GM12878 (cell line): Measurements from ENCODE around the gene ARHGAP15. TPM values are rescaled to one million over a fixed set of nuclear protein-coding genes. Genes with fewer than 3 reads are reported as not detected.

ENCODE experiments used
- ATAC-seq: fragments of 200-7000 bp; cut with Tn5 transposase; 3 replicates; pipeline ENCODE4 v1.9.1; 2020; ENCODE audit warnings: mild to moderate bottlenecking, moderate library complexity
- BruUV-seq: library from RNA; stranded (reverse); fragments of 400-500 nt; replicated peaks from 2 replicates; lab custom pipeline; 2021; lab: Mats Ljungman, UMichigan
- CTCF ChIA-PET: fragments of 300-600 bp; sonication (Branson Sonifier 250); formaldehyde crosslinking; extraction: SDS; loops from one replicate; lab custom pipeline; 2021; ENCODE audit warnings: inconsistent platforms; lab: Yijun Ruan, JAX
- POLR2A ChIA-PET: fragments of 350-600 bp; formaldehyde crosslinking; extraction: SDS; loops from one replicate; lab custom pipeline; 2021; ENCODE audit warnings: inconsistent platforms; lab: Charles Lee
- RAD21 ChIA-PET: fragments of 300-600 bp; sonication (Branson Sonifier 250); formaldehyde crosslinking; loops from one replicate; lab custom pipeline; 2023; ENCODE audit warnings: antibody characterized with exemption; ENCODE audit not compliant: unreplicated experiment; lab: Charles Lee
- SMC1A ChIA-PET: fragments of 300-600 bp; sonication (Branson Sonifier 250); formaldehyde crosslinking; loops from one replicate; lab custom pipeline; 2023; ENCODE audit not compliant: unreplicated experiment, uncharacterized antibody; lab: Charles Lee
- DNase-seq: peaks from one replicate; pipeline ENCODE4 v3.0.0-alpha.2; 2011; ENCODE audit warnings: low read depth, low spot score
- FAIRE-seq: peaks from 3 replicates; lab custom pipeline; 2011; peaks lifted over from hg19 to GRCh38; lab: Jason Lieb, UNC
- H2AFZ ChIP-seq: 2 replicates; pipeline ENCODE4 v1.6.0; 2011; ENCODE audit warnings: low read depth, low read length, control low read depth; ENCODE audit not compliant: control insufficient read depth
- H3K27ac ChIP-seq: 2 replicates; pipeline ENCODE4 v1.5.1; 2011; ENCODE audit warnings: control low read depth; ENCODE audit not compliant: control insufficient read depth, insufficient read depth
- H3K27me3 ChIP-seq, 2 experiments: replicated peaks in 1 of 2; 2 replicates each; pipeline versions ENCODE4 v1.6.0 to v1.6.1; 2011; ENCODE audit warnings: low read length in 1 of 2; ENCODE audit not compliant: control insufficient read depth in 2 of 2, insufficient read depth in 2 of 2
- H3K36me3 ChIP-seq, 2 experiments: 2 replicates each; pipeline ENCODE4 v1.5.1; 2011; ENCODE audit warnings: low read length in 1 of 2; ENCODE audit not compliant: control insufficient read depth in 2 of 2, insufficient read depth in 2 of 2
- H3K4me1 ChIP-seq: 2 replicates; pipeline ENCODE4 v1.6.1; 2011; ENCODE audit warnings: mild to moderate bottlenecking, low read length, moderate library complexity, mixed read lengths; ENCODE audit not compliant: control insufficient read depth, insufficient read depth
- H3K4me2 ChIP-seq: 2 replicates; pipeline ENCODE4 v1.6.0; 2011; ENCODE audit warnings: control low read depth; ENCODE audit not compliant: control insufficient read depth, insufficient read depth
- H3K4me3 ChIP-seq: fragments of 200-600 bp; sonication (generic); 2 replicates; pipeline ENCODE4 v1.5.1; 2016
- H3K79me2 ChIP-seq: 2 replicates; pipeline ENCODE4 v1.6.0; 2011; ENCODE audit warnings: low read length; ENCODE audit not compliant: control insufficient read depth, insufficient read depth
- H3K9ac ChIP-seq: 2 replicates; pipeline ENCODE4 v1.8.0; 2011; ENCODE audit warnings: low read length, control low read depth, mixed read lengths; ENCODE audit not compliant: control insufficient read depth, insufficient read depth
- H3K9me3 ChIP-seq: replicated peaks from 3 replicates; pipeline ENCODE4 v1.5.1; 2011; ENCODE audit warnings: mild to moderate bottlenecking, low read length; ENCODE audit not compliant: control insufficient read depth, insufficient read depth
- H4K20me1 ChIP-seq: 2 replicates; pipeline ENCODE4 v1.6.0; 2011; ENCODE audit not compliant: control insufficient read depth, insufficient read depth
- ATF3 ChIP-seq: IDR thresholded peaks from 2 replicates; pipeline ENCODE4 v1.6.1; 2011; ENCODE audit warnings: low read depth, mild to moderate bottlenecking, low read length, moderate library complexity, borderline replicate concordance; ENCODE audit errors: extremely low read depth
- E2F8 ChIP-seq: fragments of 450-650 bp; IDR thresholded peaks from 2 replicates; pipeline ENCODE4 v1.6.1; 2018; ENCODE audit warnings: mild to moderate bottlenecking, low read depth, moderate library complexity; ENCODE audit not compliant: partially characterized antibody
- GABPA ChIP-seq: IDR thresholded peaks from 2 replicates; pipeline ENCODE4 v1.6.1; 2014; ENCODE audit warnings: antibody characterized with exemption, low read depth, mild to moderate bottlenecking, inconsistent platforms
- GATAD2B ChIP-seq: fragments of 450-650 bp; conservative IDR thresholded peaks from 2 replicates; pipeline ENCODE4 v1.6.1; 2017; ENCODE audit warnings: low read depth, mild to moderate bottlenecking, moderate library complexity
- HCFC1 ChIP-seq: fragments of 150-350 bp; IDR thresholded peaks from 2 replicates; pipeline ENCODE4 v1.6.1; 2014; ENCODE audit warnings: low read length
- HDAC6 ChIP-seq: fragments of 200-600 bp; sonication (generic); IDR thresholded peaks from one replicate; pipeline ENCODE4 v1.8.0; 2017; ENCODE audit warnings: antibody characterized with exemption; ENCODE audit not compliant: unreplicated experiment
- POLR2AphosphoS2 ChIP-seq: IDR thresholded peaks from 2 replicates; pipeline ENCODE4 v1.6.1; 2011; ENCODE audit warnings: low read depth, mild to moderate bottlenecking, low read length, improper control_type of control experiment, moderate library complexity
- RAD51 ChIP-seq: fragments of 450-650 bp; IDR thresholded peaks from 2 replicates; pipeline ENCODE4 v1.6.1; 2016; ENCODE audit warnings: moderate library complexity, mild to moderate bottlenecking, inconsistent platforms
- RELA ChIP-seq: fragments of 450-650 bp; IDR thresholded peaks from 2 replicates; pipeline ENCODE4 v1.8.0; 2014; ENCODE audit warnings: borderline replicate concordance; ENCODE audit not compliant: partially characterized antibody
- RFX5 ChIP-seq: IDR thresholded peaks from 2 replicates; pipeline ENCODE4 v1.6.1; 2011; ENCODE audit warnings: low read depth, low read length, improper control_type of control experiment
- STAT3 ChIP-seq: IDR thresholded peaks from 2 replicates; pipeline ENCODE4 v1.6.1; 2011; ENCODE audit warnings: low read depth, low read length, improper control_type of control experiment
- SUZ12 ChIP-seq: fragments of 200-600 bp; sonication (generic); IDR thresholded peaks from one replicate; pipeline ENCODE4 v1.6.1; 2018; ENCODE audit warnings: antibody characterized with exemption, mild to moderate bottlenecking; ENCODE audit not compliant: unreplicated experiment
- TCF12 ChIP-seq: IDR thresholded peaks from 2 replicates; pipeline ENCODE4 v1.6.1; 2011; ENCODE audit warnings: low read depth, mild to moderate bottlenecking, low read length
- ZNF207 ChIP-seq: fragments of 450-650 bp; IDR thresholded peaks from 2 replicates; pipeline ENCODE4 v1.6.1; 2014; ENCODE audit warnings: antibody characterized with exemption, mild to moderate bottlenecking, borderline replicate concordance
- ZNF24 ChIP-seq: fragments of 450-650 bp; IDR thresholded peaks from 2 replicates; pipeline ENCODE4 v1.6.1; 2017; ENCODE audit warnings: antibody characterized with exemption, mild to moderate bottlenecking
- ZNF274 ChIP-seq: IDR thresholded peaks from one replicate; pipeline ENCODE4 v1.8.0; 2011; ENCODE audit not compliant: insufficient read length, insufficient read depth
- ZSCAN29 ChIP-seq: fragments of 450-650 bp; IDR thresholded peaks from 2 replicates; pipeline ENCODE4 v1.6.1; 2017; ENCODE audit warnings: mild to moderate bottlenecking, moderate library complexity
- ZZZ3 ChIP-seq: IDR thresholded peaks from 2 replicates; pipeline ENCODE4 v1.6.1; 2011; ENCODE audit warnings: low read depth; ENCODE audit not compliant: control insufficient read depth, insufficient read length
- WGBS: methylation state at CpG from one replicate; pipeline ENCODE4 v1.1.6; 2016; ENCODE audit warnings: low lambda C conversion rate; ENCODE audit not compliant: insufficient replicate concordance, insufficient coverage; ENCODE audit errors: missing lambda C conversion rate; 5-methylcytosine and 5-hydroxymethylcytosine counted together
- in situ Hi-C: fragments of 300-500 bp; cut with MboI; formaldehyde crosslinking; loops from 9 replicates; pipeline ENCODE4 v1.14.3; 2018; ENCODE audit warnings: mixed read lengths
- intact Hi-C: fragments of 100-400 bp; cut with micrococcal nuclease; formaldehyde crosslinking; loops from one replicate; pipeline ENCODE4 v1.14.2; 2022; ENCODE audit not compliant: unreplicated experiment
- polyA plus RNA-seq, 11 experiments: library from polyadenylated mRNA; depleted of rRNA in 4 of 11; unstranded in 6 of 11; stranded (reverse) in 5 of 11; fragments of >200 nt; fragmentation: Nextera tagmentation in 4 of 11; fragmentation: Illumina TruSeq in 1 of 11; extraction: Ambion mirVana in 4 of 11; extraction: Trizol in 1 of 11; gene quantifications; 1 replicate in 1 of 11; 2 replicates in 10 of 11; pipeline versions ENCODE4 v1.2.1 to v1.2.3, GENCODE V29; 2011 to 2016; ENCODE audit warnings: inconsistent platforms in 2 of 11, missing spikeins in 2 of 11, low read depth in 1 of 11
- total RNA-seq, 4 experiments: library from RNA; depleted of rRNA in 3 of 4; stranded (reverse); fragments of >200 nt in 3 of 4; fragmentation: Illumina TruSeq in 1 of 4; extraction: Trizol in 1 of 4; gene quantifications; 2 replicates each; pipeline versions ENCODE4 v1.2.1 to v1.2.3, GENCODE V29; 2013 to 2021
- TF ChIP-seq, protein P1 (sequence below): fragments of 150-350 bp; IDR thresholded peaks from 2 replicates; pipeline ENCODE4 v1.6.1; 2016; ENCODE audit warnings: low read depth, low read length

ARHGAP15 gene
- total and polyA plus RNA-seq, 10 of the 15 experiments (the other 5 are each of a cell fraction or from before 2014, with no cell fraction given), result 38.0 to 92.6 (median 66.7) TPM

DNA sequence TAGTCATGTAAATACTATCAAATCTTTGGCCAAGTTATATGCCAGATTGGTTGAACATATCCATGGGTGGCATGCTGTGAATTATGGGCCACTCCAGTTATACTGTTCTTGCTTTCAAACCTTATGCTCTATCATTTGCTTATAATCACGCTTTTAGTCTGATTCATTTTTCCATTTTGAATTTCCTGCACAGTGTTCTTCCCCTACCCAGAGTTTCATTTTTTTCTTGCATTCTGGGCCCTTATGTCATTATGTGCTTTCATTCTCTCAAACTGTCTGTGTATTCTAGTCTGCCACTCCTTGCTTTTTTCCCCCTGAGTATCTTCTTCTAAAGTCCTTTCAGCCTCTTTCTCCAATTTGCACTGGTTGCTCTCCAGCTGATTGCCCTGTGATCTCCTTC is 364.1 kb downstream of the ARHGAP15 start:
- ATAC-seq, result no peak
- intact Hi-C loops (no loop called here), in situ Hi-C loops (no loop called here)
- RAD21 ChIA-PET, result no interaction called here
- no peak for TF ChIP-seq ZSCAN29
- TF ChIP-seq GATAD2B, result no peak
- TF ChIP-seq STAT3, result no peak
- no peak for TF ChIP-seq ZNF274
- TF ChIP-seq, protein P1, sequence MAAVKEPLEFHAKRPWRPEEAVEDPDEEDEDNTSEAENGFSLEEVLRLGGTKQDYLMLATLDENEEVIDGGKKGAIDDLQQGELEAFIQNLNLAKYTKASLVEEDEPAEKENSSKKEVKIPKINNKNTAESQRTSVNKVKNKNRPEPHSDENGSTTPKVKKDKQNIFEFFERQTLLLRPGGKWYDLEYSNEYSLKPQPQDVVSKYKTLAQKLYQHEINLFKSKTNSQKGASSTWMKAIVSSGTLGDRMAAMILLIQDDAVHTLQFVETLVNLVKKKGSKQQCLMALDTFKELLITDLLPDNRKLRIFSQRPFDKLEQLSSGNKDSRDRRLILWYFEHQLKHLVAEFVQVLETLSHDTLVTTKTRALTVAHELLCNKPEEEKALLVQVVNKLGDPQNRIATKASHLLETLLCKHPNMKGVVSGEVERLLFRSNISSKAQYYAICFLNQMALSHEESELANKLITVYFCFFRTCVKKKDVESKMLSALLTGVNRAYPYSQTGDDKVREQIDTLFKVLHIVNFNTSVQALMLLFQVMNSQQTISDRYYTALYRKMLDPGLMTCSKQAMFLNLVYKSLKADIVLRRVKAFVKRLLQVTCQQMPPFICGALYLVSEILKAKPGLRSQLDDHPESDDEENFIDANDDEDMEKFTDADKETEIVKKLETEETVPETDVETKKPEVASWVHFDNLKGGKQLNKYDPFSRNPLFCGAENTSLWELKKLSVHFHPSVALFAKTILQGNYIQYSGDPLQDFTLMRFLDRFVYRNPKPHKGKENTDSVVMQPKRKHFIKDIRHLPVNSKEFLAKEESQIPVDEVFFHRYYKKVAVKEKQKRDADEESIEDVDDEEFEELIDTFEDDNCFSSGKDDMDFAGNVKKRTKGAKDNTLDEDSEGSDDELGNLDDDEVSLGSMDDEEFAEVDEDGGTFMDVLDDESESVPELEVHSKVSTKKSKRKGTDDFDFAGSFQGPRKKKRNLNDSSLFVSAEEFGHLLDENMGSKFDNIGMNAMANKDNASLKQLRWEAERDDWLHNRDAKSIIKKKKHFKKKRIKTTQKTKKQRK, result no peak
- no peak for TF ChIP-seq ZZZ3
- no peak for TF ChIP-seq HCFC1
- TF ChIP-seq HDAC6, result no peak
- TF ChIP-seq TCF12, result no peak
- TF ChIP-seq GABPA, result no peak
- no peak for TF ChIP-seq POLR2AphosphoS2
- TF ChIP-seq RELA, result no peak
- TF ChIP-seq SUZ12, result no peak
- no peak for TF ChIP-seq E2F8
- no peak for TF ChIP-seq ATF3
- TF ChIP-seq ZNF207, result no peak
- no peak for TF ChIP-seq ZNF24
- no peak for TF ChIP-seq RAD51
- no peak for TF ChIP-seq RFX5
- Histone ChIP-seq H3K4me3 (no peak overlapping the region), H3K27me3 (no peaks in the 10 kb centered on the region), H3K79me2 (no peaks in the 10 kb centered on the region), H2AFZ (no peak overlapping the region), H3K9me3 (no peaks in the 10 kb centered on the region; the same call in 2 of the 3 replicates), H3K27ac (no peak overlapping the region), H4K20me1 (no peaks in the 10 kb centered on the region), H3K4me1 (no peaks in the 10 kb centered on the region), H3K4me2 (no peak overlapping the region), H3K36me3 (peaks cover 0 to 5% of the 10 kb centered on the region in 2 experiments; a peak in 3 of 4 replicates), H3K9ac (no peak overlapping the region)
- no peak for FAIRE-seq
- SMC1A ChIA-PET, result no interaction called here
- POLR2A ChIA-PET, result no interaction called here
- CTCF ChIA-PET, result no interaction called here
- no peak for DNase-seq
- 100% methylated on average over 1 of the region's 1 CpG for WGBS
- no TSS peak for BruUV-seq
